Measurements from ENCODE around the gene VAMP8. TPM values are rescaled to one million over a fixed set of nuclear protein-coding genes. Genes with fewer than 3 reads are reported as not detected.

Gene VAMP8
- total RNA-seq, 1 experiment from 2014 or later: 52.0 TPM

DNA sequence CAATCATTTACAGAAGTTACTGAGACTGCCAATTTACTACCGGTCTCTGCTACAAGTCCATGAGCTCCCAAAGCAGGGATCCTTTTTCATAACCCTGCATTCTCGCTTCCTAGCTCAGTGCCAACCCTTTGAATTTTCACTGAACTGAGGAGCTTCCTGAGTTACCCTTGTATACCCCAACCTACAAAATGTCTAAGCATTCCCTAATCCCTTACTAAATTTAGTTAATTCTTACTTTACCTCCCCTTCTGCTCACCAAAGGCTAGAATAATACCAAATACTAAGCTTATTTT, 28.8 kb upstream of the VAMP8 start (continued):
- TF ChIP-seq IRF2 (CRISPR knock-in tag; IDR thresholded peaks at IDR 0.05; ENCODE audit: borderline replicate concordance, low read depth): no peak

DNA sequence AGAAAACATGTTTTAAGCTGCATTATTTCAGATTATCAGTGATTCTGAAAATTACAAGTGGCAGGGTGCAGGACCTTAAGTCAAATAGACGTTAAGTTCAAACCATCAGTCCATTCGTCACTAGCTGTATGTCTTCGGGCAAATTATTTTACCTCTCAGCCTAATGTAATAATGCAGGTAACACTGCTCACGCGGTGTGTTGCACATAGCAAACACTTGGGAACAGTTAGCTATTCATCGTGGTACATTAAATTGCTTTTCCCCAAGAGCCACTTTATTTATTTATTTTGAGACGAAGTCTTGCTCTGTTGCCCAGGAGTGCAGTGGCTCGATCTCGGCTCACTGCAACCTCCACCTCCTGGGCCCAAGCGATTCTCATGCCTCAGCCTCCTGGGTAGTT, 28.3 kb upstream of the VAMP8 start:
- Mint-ChIP-seq H3K4me1 (peaks cover 11% of the 10 kb centered on the region), H3K27me3 (ENCODE audit: low read depth) (no peaks in the 10 kb centered on the region), H3K4me3 (no peak overlapping the region), H3K27ac (no peak overlapping the region), H3K9me3 (no peaks in the 10 kb centered on the region), H3K36me3 (peaks cover 49% of the 10 kb centered on the region)
- ChIA-PET POLR2A (interaction anchor here (1.4 to 2.2 kb wide), 2 partner anchors 10 to 12 kb away, joined by 5 to 14 read pairs; partner anchors contain the start of genes GGCX and MAT2A), CTCF (interaction anchor here (0.9 to 3.8 kb wide), 3 partner anchors 11 to 159 kb away, joined by 3 to 24 read pairs (median 4); partner anchors contain the start of genes MAT2A and SH2D6)
- DNase-seq (ENCODE audit: low spot score) (no peak), ATAC-seq (no peak)
- TF ChIP-seq ZNF396 (CRISPR knock-in tag; IDR thresholded peaks at IDR 0.05; ENCODE audit: borderline replicate concordance) (no peak), ZNF263 (CRISPR knock-in tag; IDR thresholded peaks at IDR 0.05; ENCODE audit: low read depth) (no peak), JAZF1 (CRISPR knock-in tag; IDR thresholded peaks at IDR 0.05) (no peak), ZNF232 (CRISPR knock-in tag; IDR thresholded peaks at IDR 0.05) (no peak), ZNF121 (CRISPR knock-in tag; IDR thresholded peaks at IDR 0.05) (no peak), ZNF219 (CRISPR knock-in tag; IDR thresholded peaks at IDR 0.05; ENCODE audit: borderline replicate concordance) (no peak), TEAD1 (CRISPR knock-in tag; IDR thresholded peaks at IDR 0.05) (no peak), NR2C2 (CRISPR knock-in tag; IDR thresholded peaks at IDR 0.05) (no peak), JUN (CRISPR knock-in tag; IDR thresholded peaks at IDR 0.05) (no peak), SMAD4 (CRISPR knock-in tag; IDR thresholded peaks at IDR 0.05) (no peak), CREM (CRISPR knock-in tag; IDR thresholded peaks at IDR 0.05) (no peak)
- TF ChIP-seq, protein P1, sequence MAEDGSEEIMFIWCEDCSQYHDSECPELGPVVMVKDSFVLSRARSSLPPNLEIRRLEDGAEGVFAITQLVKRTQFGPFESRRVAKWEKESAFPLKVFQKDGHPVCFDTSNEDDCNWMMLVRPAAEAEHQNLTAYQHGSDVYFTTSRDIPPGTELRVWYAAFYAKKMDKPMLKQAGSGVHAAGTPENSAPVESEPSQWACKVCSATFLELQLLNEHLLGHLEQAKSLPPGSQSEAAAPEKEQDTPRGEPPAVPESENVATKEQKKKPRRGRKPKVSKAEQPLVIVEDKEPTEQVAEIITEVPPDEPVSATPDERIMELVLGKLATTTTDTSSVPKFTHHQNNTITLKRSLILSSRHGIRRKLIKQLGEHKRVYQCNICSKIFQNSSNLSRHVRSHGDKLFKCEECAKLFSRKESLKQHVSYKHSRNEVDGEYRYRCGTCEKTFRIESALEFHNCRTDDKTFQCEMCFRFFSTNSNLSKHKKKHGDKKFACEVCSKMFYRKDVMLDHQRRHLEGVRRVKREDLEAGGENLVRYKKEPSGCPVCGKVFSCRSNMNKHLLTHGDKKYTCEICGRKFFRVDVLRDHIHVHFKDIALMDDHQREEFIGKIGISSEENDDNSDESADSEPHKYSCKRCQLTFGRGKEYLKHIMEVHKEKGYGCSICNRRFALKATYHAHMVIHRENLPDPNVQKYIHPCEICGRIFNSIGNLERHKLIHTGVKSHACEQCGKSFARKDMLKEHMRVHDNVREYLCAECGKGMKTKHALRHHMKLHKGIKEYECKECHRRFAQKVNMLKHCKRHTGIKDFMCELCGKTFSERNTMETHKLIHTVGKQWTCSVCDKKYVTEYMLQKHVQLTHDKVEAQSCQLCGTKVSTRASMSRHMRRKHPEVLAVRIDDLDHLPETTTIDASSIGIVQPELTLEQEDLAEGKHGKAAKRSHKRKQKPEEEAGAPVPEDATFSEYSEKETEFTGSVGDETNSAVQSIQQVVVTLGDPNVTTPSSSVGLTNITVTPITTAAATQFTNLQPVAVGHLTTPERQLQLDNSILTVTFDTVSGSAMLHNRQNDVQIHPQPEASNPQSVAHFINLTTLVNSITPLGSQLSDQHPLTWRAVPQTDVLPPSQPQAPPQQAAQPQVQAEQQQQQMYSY (CRISPR knock-in tag; IDR thresholded peaks at IDR 0.05): no peak
- TF ChIP-seq, protein P2, sequence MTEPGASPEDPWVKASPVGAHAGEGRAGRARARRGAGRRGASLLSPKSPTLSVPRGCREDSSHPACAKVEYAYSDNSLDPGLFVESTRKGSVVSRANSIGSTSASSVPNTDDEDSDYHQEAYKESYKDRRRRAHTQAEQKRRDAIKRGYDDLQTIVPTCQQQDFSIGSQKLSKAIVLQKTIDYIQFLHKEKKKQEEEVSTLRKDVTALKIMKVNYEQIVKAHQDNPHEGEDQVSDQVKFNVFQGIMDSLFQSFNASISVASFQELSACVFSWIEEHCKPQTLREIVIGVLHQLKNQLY (CRISPR knock-in tag; IDR thresholded peaks at IDR 0.05): no peak
- TF ChIP-seq, protein P3, sequence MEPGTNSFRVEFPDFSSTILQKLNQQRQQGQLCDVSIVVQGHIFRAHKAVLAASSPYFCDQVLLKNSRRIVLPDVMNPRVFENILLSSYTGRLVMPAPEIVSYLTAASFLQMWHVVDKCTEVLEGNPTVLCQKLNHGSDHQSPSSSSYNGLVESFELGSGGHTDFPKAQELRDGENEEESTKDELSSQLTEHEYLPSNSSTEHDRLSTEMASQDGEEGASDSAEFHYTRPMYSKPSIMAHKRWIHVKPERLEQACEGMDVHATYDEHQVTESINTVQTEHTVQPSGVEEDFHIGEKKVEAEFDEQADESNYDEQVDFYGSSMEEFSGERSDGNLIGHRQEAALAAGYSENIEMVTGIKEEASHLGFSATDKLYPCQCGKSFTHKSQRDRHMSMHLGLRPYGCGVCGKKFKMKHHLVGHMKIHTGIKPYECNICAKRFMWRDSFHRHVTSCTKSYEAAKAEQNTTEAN (CRISPR knock-in tag; IDR thresholded peaks at IDR 0.05): no peak

DNA sequence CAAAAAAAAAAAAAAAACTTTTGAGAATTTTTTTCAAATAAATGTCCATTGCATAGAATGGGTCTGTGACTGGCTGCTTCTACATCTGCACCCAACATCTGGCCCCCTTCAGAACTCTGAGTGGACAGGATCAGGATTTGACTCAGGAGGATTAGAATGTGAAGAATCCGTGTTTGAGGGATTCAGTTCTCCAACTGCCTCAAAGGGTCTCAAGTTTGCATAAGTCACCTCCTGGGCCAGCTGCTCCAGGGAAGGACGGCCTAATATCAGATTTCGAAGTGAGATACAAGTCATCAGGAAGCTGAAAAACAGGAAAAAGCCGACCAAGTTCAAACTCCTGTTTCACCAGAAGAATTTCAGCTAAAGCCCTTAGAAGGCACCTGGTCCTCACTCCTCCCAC, 27.6 kb upstream of the VAMP8 start:
- CTCF ChIA-PET: interaction anchor here (0.9 to 4.5 kb wide), 4 partner anchors 11 to 160 kb away, joined by 3 to 106 read pairs (median 14); partner anchors contain the start of genes GGCX and SH2D6
- H3K27me3 Mint-ChIP-seq (ENCODE audit: low read depth): no peaks in the 10 kb centered on the region
- POLR2A ChIA-PET: interaction anchor here (1.0 to 1.3 kb wide), 2 partner anchors 10 to 11 kb away, joined by 5 read pairs; partner anchors contain the start of gene MAT2A
- H3K36me3 Mint-ChIP-seq: peaks cover 48% of the 10 kb centered on the region
- ATAC-seq: no peak
- no peak overlapping the region for H3K27ac Mint-ChIP-seq
- H3K4me3 Mint-ChIP-seq: no peak overlapping the region
- H3K9me3 Mint-ChIP-seq: no peaks in the 10 kb centered on the region
- no peak for DNase-seq (ENCODE audit: low spot score)
- H3K4me1 Mint-ChIP-seq: peaks cover 7% of the 10 kb centered on the region
- TF ChIP-seq OVOL2 (CRISPR knock-in tag; IDR thresholded peaks at IDR 0.05; ENCODE audit: borderline replicate concordance) (no peak), NFYB (CRISPR knock-in tag; conservative IDR thresholded peaks at IDR 0.05; ENCODE audit: low read depth) (no peak), NFE2L1 (CRISPR knock-in tag; IDR thresholded peaks at IDR 0.05) (no peak), TEAD1 (CRISPR knock-in tag; IDR thresholded peaks at IDR 0.05) (no peak), MXD4 (CRISPR knock-in tag; IDR thresholded peaks at IDR 0.05; ENCODE audit: borderline replicate concordance) (no peak), ESRRA (CRISPR knock-in tag; IDR thresholded peaks at IDR 0.05; ENCODE audit: borderline replicate concordance) (no peak)
- TF ChIP-seq, protein P4, sequence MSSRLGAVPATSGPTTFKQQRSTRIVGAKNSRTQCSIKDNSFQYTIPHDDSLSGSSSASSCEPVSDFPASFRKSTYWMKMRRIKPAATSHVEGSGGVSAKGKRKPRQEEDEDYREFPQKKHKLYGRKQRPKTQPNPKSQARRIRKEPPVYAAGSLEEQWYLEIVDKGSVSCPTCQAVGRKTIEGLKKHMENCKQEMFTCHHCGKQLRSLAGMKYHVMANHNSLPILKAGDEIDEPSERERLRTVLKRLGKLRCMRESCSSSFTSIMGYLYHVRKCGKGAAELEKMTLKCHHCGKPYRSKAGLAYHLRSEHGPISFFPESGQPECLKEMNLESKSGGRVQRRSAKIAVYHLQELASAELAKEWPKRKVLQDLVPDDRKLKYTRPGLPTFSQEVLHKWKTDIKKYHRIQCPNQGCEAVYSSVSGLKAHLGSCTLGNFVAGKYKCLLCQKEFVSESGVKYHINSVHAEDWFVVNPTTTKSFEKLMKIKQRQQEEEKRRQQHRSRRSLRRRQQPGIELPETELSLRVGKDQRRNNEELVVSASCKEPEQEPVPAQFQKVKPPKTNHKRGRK (CRISPR knock-in tag; IDR thresholded peaks at IDR 0.05; ENCODE audit: borderline replicate concordance): no peak
- TF ChIP-seq, protein P5, sequence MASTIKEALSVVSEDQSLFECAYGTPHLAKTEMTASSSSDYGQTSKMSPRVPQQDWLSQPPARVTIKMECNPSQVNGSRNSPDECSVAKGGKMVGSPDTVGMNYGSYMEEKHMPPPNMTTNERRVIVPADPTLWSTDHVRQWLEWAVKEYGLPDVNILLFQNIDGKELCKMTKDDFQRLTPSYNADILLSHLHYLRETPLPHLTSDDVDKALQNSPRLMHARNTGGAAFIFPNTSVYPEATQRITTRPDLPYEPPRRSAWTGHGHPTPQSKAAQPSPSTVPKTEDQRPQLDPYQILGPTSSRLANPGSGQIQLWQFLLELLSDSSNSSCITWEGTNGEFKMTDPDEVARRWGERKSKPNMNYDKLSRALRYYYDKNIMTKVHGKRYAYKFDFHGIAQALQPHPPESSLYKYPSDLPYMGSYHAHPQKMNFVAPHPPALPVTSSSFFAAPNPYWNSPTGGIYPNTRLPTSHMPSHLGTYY (CRISPR knock-in tag; IDR thresholded peaks at IDR 0.05): no peak
- TF ChIP-seq, protein P6, sequence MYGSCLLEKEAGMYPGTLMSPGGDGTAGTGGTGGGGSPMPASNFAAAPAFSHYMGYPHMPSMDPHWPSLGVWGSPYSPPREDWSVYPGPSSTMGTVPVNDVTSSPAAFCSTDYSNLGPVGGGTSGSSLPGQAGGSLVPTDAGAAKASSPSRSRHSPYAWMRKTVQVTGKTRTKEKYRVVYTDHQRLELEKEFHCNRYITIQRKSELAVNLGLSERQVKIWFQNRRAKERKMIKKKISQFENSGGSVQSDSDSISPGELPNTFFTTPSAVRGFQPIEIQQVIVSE (CRISPR knock-in tag; IDR thresholded peaks at IDR 0.05; ENCODE audit: borderline replicate concordance): no peak
